Sigmoid colon (tissue), 7 donors: ENCODE data around the gene SECTM1. TPM values are rescaled to one million over a fixed set of nuclear protein-coding genes. Genes with fewer than 3 reads are reported as not detected.

ENCODE experiments used
- DNase-seq: peaks from one replicate; pipeline ENCODE4 v3.0.0-alpha.2; 2019
- H3K27ac ChIP-seq, 4 donors: fragments of 200-600 bp; sonication (generic); one replicate each; pipeline ENCODE4 v1.5.1; 2016 to 2019; ENCODE audit warnings: mild to moderate bottlenecking in 1 of 4
- H3K27me3 ChIP-seq, 3 donors: fragments of 200-600 bp; sonication (generic); one replicate each; pipeline ENCODE4 v1.5.1; 2019; ENCODE audit warnings: mild to moderate bottlenecking in 1 of 3
- H3K36me3 ChIP-seq, 4 donors: fragments of 200-600 bp; sonication (generic); one replicate each; pipeline ENCODE4 v1.5.1; 2016 to 2019
- H3K4me1 ChIP-seq, 4 donors: fragments of 200-600 bp; sonication (generic); one replicate each; pipeline ENCODE4 v1.5.1; 2017 to 2019
- H3K4me3 ChIP-seq, 4 donors: fragments of 200-600 bp; sonication (generic); one replicate each; pipeline ENCODE4 v1.5.1; 2017 to 2019; ENCODE audit warnings: mild to moderate bottlenecking in 2 of 4, moderate library complexity in 1 of 4
- H3K9me3 ChIP-seq, 4 donors: fragments of 200-600 bp in 3 of 4; sonication (generic) in 3 of 4; one replicate each; pipeline versions ENCODE4 v1.5.1 to v1.6.1; 2013 to 2019
- EP300 ChIP-seq, 4 donors: sonication (generic); formaldehyde crosslinking; IDR thresholded peaks; one replicate each; pipeline ENCODE4 v1.6.1; 2017; ENCODE audit warnings: antibody characterized with exemption in 4 of 4
- POLR2A ChIP-seq, 2 donors: fragments of 450-650 bp; IDR thresholded peaks; one replicate each; pipeline ENCODE4 v1.6.1; 2016; ENCODE audit warnings: antibody characterized with exemption in 2 of 2, mild to moderate bottlenecking in 2 of 2, moderate library complexity in 2 of 2
- POLR2AphosphoS5 ChIP-seq, 4 donors: sonication (generic); formaldehyde crosslinking; IDR thresholded peaks; one replicate each; pipeline ENCODE4 v1.6.1; 2017; ENCODE audit warnings: antibody characterized with exemption in 4 of 4
- WGBS, 2 donors: extraction: QIAGEN DNeasy Blood & Tissue Kit; methylation state at CpG; one replicate each; pipeline ENCODE4 v1.1.7; 2013; 5-methylcytosine and 5-hydroxymethylcytosine counted together
- intact Hi-C: fragments of 100-400 bp; cut with DNase I; formaldehyde crosslinking; loops from one replicate; pipeline ENCODE4 v1.15.1; 2023
- polyA plus RNA-seq, 3 donors: library from polyadenylated mRNA; stranded (reverse); fragments of 200-250 nt; gene quantifications; one replicate each; pipeline ENCODE4 v1.2.3, GENCODE V29; 2013
- total RNA-seq, 4 donors: library from RNA; depleted of rRNA; stranded (reverse); fragments of >200 nt; gene quantifications; one replicate each; pipeline ENCODE4 v1.1.0, GENCODE V29; 2016
- TF ChIP-seq, protein P1 (sequence below), 4 experiments: fragments of 450-650 bp in 3 of 4; fragments of 200-600 bp in 1 of 4; IDR thresholded peaks; one replicate each; pipeline ENCODE4 v1.5.1; 2016 to 2019; ENCODE audit warnings: antibody characterized with exemption in 4 of 4, mild to moderate bottlenecking in 3 of 4, moderate library complexity in 2 of 4
- donor health status: healthy with polysubstance abuse.
- donor health status: Bipolar disorder and iron deficiency.
- donor health status: healthy.

Gene SECTM1
- total and polyA plus RNA-seq, 7 donors, result 8.4 to 105 (median 56.9) TPM

DNA sequence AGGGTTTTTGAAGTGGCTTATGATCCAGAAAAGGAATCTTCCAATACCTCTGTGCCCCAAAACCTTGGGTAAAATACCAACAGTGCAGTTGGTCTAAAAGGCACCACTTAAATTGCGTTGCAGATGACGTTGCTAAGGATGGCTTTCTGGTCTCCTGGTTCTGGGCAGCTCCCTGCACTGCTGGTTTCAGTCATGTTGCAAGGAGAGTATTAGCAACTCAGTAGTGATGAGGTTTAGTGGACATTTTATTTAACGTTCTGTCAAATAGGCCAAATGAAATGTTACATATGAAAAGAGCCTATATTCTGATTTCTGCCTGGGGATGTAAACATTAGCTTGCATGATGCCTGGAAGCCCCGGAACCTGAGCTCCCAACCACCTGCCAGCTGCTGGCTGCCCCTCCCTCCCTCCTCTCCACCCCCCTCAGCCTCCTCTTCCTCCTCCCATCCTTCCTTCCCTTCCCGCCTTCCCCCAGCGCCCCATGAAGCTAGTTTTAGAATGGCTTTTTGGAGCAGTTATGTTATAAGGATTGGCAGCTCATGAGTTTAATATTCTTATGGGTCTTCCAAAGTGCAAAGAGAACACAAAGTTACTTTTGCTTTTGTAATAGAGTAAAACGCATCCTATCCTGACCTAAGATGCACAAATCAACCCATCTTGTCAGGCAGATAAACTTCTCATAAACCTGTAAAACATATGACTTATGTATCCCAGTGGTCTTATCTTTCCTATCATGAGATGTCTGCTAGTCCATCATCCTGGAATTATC, 36.9 kb downstream of the SECTM1 start:
- peak overlapping the region; percentile 79 to 86 (median 84) for H3K27ac ChIP-seq
- no peaks in the 10 kb centered on the region for H3K9me3 ChIP-seq
- H3K36me3 ChIP-seq, result no peaks in the 10 kb centered on the region
- H3K4me3 ChIP-seq, result peak overlapping the region in 2 of 4 donors; percentile 47 to 52
- WGBS, 2 donors, result 27 to 38% methylated on average over 7 of the region's 7 CpGs
- peaks cover 0 to 64% (median 57%) of the 10 kb centered on the region in 4 donors for H3K4me1 ChIP-seq
- no peaks in the 10 kb centered on the region for H3K27me3 ChIP-seq
- TF ChIP-seq POLR2AphosphoS5 (IDR thresholded peaks at IDR 0.05) (no peak), EP300 (IDR thresholded peaks at IDR 0.05) (no peak), POLR2A (IDR thresholded peaks at IDR 0.05) (no peak)
- TF ChIP-seq, protein P1, sequence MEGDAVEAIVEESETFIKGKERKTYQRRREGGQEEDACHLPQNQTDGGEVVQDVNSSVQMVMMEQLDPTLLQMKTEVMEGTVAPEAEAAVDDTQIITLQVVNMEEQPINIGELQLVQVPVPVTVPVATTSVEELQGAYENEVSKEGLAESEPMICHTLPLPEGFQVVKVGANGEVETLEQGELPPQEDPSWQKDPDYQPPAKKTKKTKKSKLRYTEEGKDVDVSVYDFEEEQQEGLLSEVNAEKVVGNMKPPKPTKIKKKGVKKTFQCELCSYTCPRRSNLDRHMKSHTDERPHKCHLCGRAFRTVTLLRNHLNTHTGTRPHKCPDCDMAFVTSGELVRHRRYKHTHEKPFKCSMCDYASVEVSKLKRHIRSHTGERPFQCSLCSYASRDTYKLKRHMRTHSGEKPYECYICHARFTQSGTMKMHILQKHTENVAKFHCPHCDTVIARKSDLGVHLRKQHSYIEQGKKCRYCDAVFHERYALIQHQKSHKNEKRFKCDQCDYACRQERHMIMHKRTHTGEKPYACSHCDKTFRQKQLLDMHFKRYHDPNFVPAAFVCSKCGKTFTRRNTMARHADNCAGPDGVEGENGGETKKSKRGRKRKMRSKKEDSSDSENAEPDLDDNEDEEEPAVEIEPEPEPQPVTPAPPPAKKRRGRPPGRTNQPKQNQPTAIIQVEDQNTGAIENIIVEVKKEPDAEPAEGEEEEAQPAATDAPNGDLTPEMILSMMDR (IDR thresholded peaks at IDR 0.05), result no peak
- intact Hi-C loops, result loop anchor here (5.0 kb wide), 2 partner anchors 36 to 156 kb away; partner anchors contain the start of genes CYBC1 and SECTM1
- DNase-seq, result no peak

DNA sequence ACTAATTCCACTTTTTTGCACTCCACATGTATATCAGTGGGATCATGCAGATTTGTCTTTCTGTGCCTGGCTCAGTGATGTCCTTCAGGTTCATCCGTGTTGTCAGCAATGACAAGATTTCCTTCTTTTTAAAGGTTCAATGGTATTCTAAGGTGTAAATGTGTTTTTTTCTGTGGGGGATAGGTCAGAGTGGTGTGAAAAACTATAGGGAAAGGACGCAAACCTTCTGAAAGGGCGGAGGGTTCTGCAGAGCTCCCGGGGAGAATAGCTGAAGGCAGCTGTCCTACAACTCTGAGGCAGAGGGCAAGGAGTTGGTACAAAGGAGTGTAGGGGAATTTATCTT, 38.1 kb downstream of the SECTM1 start:
- intact Hi-C loops, result loop anchor here (5.0 kb wide), 2 partner anchors 37 to 157 kb away; partner anchors contain the start of genes CYBC1 and SECTM1
- Histone ChIP-seq H3K4me3 (no peak overlapping the region), H3K36me3 (no peaks in the 10 kb centered on the region), H3K4me1 (peaks cover 0 to 59% (median 52%) of the 10 kb centered on the region in 4 donors), H3K27me3 (no peaks in the 10 kb centered on the region), H3K27ac (peak overlapping the region; percentile 89 to 99 (median 94)), H3K9me3 (no peaks in the 10 kb centered on the region)
- no peak for DNase-seq
- 12 to 61% methylated on average over 4 of the region's 4 CpGs for WGBS, 2 donors
- TF ChIP-seq POLR2AphosphoS5 (IDR thresholded peaks at IDR 0.05), result no peak
- TF ChIP-seq POLR2A (IDR thresholded peaks at IDR 0.05), result no peak
- TF ChIP-seq EP300 (IDR thresholded peaks at IDR 0.05), result no peak
- TF ChIP-seq, protein P1 (IDR thresholded peaks at IDR 0.05), result no peak

DNA sequence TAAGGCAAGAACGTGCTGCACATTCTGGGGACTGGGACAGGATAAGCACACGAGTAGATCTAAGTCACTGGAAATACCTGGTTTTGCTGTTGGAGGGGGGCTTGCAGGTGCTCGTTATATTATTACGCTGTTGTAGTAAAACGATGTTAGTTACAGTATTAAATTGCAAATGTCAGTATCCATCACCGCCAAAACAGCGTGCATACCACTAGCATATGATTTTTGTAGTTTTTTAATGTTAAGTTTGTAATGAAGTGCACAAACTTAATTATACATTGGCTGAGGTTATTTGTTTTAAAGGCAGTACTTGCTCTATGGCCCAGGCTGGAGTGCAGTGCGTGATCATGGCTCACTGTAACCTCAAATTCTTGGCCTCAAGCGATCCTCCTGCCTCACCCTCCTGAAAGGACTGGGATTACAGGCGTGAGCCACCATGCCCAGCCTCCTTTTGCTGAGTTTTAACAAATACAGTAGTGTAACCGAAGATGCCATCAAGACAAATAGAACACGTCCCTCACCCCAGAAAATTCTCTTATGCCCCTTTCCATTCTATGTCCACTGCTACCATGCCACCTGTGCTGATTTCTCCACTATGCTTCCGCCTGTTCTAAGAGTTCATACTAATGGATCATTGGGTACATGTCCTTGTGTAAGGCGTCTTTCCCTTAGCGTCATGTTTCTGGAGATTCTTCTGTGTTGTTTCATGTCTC, 39.3 kb downstream of the SECTM1 start:
- no peaks in the 10 kb centered on the region for H3K9me3 ChIP-seq
- peaks cover 0 to 68% (median 52%) of the 10 kb centered on the region in 4 donors for H3K4me1 ChIP-seq
- TF ChIP-seq, protein P1 (IDR thresholded peaks at IDR 0.05), result no peak
- TF ChIP-seq EP300 (IDR thresholded peaks at IDR 0.05) (peak in 1 of 4 donors; percentile 51), POLR2A (IDR thresholded peaks at IDR 0.05) (no peak), POLR2AphosphoS5 (IDR thresholded peaks at IDR 0.05) (peak in 1 of 4 donors; percentile 34)
- peak overlapping the region; percentile 89 to 99 (median 94) for H3K27ac ChIP-seq
- 62 to 84% methylated on average over 15 of the region's 15 CpGs for WGBS, 2 donors
- no peaks in the 10 kb centered on the region for H3K27me3 ChIP-seq
- H3K4me3 ChIP-seq, result peak overlapping the region; percentile 28 to 74 (median 63)
- DNase-seq, result no peak
- intact Hi-C loops, result no loop called here
- H3K36me3 ChIP-seq, result no peaks in the 10 kb centered on the region

DNA sequence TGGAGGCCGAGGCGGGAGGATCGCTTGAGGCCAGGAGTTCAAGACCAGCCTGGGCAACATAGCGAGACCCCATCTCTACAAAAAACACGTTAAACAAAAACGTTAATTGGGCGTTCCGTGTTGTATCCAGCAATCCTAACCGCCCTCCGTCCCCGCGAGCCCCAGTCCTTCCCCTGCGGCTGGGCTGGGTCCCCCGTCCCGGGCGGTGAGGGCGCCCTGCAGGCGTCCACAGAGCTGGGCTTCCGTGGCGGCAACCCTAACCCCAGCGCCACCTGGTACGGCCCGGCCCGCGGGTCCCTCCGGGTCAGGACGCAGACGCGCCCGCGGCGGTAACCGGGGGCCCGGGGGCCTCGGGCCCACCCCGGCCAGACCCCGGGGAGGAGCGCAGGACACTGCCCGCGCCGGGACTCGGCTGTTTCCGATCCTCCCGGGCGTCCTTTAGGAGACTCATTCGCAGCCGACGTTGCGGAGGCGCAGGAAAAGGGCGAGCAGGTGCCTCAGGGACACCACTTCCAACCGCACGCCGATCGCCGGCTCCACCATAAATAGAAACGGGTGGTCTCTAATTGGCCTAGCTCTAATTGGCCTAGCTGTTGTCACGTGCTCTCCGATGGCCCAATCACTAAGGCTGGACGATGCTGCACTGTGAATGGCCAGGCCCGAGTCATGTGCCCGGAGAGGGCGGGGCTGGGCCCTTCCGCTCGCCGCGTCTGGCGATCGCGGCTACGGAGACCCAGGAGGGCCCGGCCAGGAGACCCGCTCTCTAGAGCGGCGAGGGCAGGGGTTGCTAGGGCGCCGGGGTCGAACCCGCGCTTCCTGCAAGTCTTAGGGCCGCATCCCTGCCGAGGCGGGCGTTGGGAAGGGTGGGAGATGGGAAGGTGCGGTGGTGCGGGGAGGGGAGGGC, 41.1 kb downstream of the SECTM1 start:
- no peaks in the 10 kb centered on the region for H3K36me3 ChIP-seq
- H3K4me1 ChIP-seq, result peaks cover 0 to 69% (median 49%) of the 10 kb centered on the region in 4 donors
- intact Hi-C loops, result loop anchor here (2.0 kb wide), 1 partner anchor 20 kb away; the partner anchor contains the start of gene CSNK1D
- H3K4me3 ChIP-seq, result peak overlapping the region; percentile 62 to 94 (median 69)
- peak; percentile 94 to 98 for TF ChIP-seq POLR2A (IDR thresholded peaks at IDR 0.05)
- peak; percentile 96 to 99 (median 98) for TF ChIP-seq POLR2AphosphoS5 (IDR thresholded peaks at IDR 0.05)
- TF ChIP-seq, protein P1 (IDR thresholded peaks at IDR 0.05), result no peak
- TF ChIP-seq EP300 (IDR thresholded peaks at IDR 0.05), result peak in 1 of 4 donors; percentile 53
- DNase-seq, result peak; percentile 99
- no peaks in the 10 kb centered on the region for H3K27me3 ChIP-seq
- H3K9me3 ChIP-seq, result no peaks in the 10 kb centered on the region
- H3K27ac ChIP-seq, result peak overlapping the region; percentile 89 to 99 (median 94)
- WGBS, 2 donors, result 3% methylated on average over 86 of the region's 86 CpGs
